PC-9 (cell line): ENCODE data around the gene ETNK1.

Experiments used
- EZH2 ChIP-seq: fragments of 200-600 bp; sonication (generic); IDR thresholded peaks from 2 replicates; pipeline ENCODE4 v1.8.0; 2017; ENCODE audit warnings: antibody characterized with exemption, low read depth
- TF ChIP-seq, protein P1 (sequence below): fragments of 200-600 bp; sonication (generic); conservative IDR thresholded peaks from 2 replicates; pipeline ENCODE4 v1.6.1; 2017; ENCODE audit warnings: mixed run types, antibody characterized with exemption, mild to moderate bottlenecking, moderate library complexity

DNA sequence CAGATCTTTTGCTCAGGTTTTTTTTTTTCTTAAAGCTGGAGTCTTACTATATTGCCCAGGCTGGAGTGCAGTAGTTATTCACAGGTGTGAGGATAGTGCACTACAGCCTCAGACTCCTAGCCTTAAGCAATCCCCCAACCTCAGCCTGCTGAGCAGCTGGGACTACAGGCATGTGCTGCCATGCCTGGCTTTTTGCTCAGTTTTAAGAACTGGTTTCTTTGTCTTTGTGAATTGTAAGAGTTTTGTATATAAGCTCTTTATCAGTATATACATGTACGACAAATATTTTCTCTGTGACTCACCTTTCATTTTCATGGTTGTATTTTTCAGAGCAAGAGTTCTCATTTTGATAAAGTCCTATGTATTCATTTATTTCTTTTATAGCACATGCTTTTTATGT lies 47.3 kb upstream of the ETNK1 start:
- TF ChIP-seq, protein P1, sequence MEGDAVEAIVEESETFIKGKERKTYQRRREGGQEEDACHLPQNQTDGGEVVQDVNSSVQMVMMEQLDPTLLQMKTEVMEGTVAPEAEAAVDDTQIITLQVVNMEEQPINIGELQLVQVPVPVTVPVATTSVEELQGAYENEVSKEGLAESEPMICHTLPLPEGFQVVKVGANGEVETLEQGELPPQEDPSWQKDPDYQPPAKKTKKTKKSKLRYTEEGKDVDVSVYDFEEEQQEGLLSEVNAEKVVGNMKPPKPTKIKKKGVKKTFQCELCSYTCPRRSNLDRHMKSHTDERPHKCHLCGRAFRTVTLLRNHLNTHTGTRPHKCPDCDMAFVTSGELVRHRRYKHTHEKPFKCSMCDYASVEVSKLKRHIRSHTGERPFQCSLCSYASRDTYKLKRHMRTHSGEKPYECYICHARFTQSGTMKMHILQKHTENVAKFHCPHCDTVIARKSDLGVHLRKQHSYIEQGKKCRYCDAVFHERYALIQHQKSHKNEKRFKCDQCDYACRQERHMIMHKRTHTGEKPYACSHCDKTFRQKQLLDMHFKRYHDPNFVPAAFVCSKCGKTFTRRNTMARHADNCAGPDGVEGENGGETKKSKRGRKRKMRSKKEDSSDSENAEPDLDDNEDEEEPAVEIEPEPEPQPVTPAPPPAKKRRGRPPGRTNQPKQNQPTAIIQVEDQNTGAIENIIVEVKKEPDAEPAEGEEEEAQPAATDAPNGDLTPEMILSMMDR = no peak
- TF ChIP-seq EZH2 = no peak
